Caco-2 (cell line): Measurements from ENCODE around the gene CYRIA. TPM values are rescaled to one million over a fixed set of nuclear protein-coding genes. Genes with fewer than 3 reads are reported as not detected.

Experiments
- BruUV-seq: library from RNA; stranded (reverse); fragments of 400-500 nt; replicated peaks from 2 replicates; lab custom pipeline; 2021; lab: Mats Ljungman, UMichigan
- CTCF ChIA-PET: fragments of 300-600 bp; sonication (Branson Sonifier 250); formaldehyde crosslinking; loops from one replicate; lab custom pipeline; 2022; ENCODE audit warnings: antibody characterized with exemption; lab: Charles Lee
- POLR2A ChIA-PET: fragments of 300-600 bp; sonication (Branson Sonifier 250); formaldehyde crosslinking; loops from one replicate; lab custom pipeline; 2022; ENCODE audit warnings: antibody characterized with exemption; lab: Charles Lee
- DNase-seq, 2 experiments: peaks; one replicate each; pipeline versions ENCODE4 v3.0.0 to v3.0.0-alpha.2; 2020 to 2022
- H3K27me3 ChIP-seq: replicated peaks from 2 replicates; pipeline ENCODE4 v1.6.0; 2011; ENCODE audit warnings: low read length; ENCODE audit not compliant: control insufficient read depth, insufficient read depth
- H3K36me3 ChIP-seq: 2 replicates; pipeline ENCODE4 v1.5.1; 2011; ENCODE audit warnings: low read length; ENCODE audit not compliant: control insufficient read depth, insufficient read depth
- H3K4me1 ChIP-seq: fragments of 250-450 bp; sonication (Bioruptor Pico); 2 replicates; pipeline ENCODE4 v1.5.1; 2020; ENCODE audit warnings: mild to moderate bottlenecking
- H3K4me3 ChIP-seq: 2 replicates; pipeline ENCODE4 v1.5.1; 2011; ENCODE audit warnings: low read depth, mild to moderate bottlenecking, control low read depth, low read length
- H3K9me3 ChIP-seq: fragments of 250-450 bp; sonication (Bioruptor Pico); 2 replicates; pipeline ENCODE4 v1.5.1; 2020; ENCODE audit warnings: mild to moderate bottlenecking, moderate library complexity
- H3K27ac Mint-ChIP-seq: one replicate; pipeline ENCODE4 v1.8.0; 2022; ENCODE audit warnings: mixed read lengths; ENCODE audit not compliant: unreplicated experiment
- H3K27me3 Mint-ChIP-seq: one replicate; pipeline ENCODE4 v1.8.0; 2022; ENCODE audit warnings: mixed read lengths; ENCODE audit not compliant: insufficient read depth, unreplicated experiment
- H3K36me3 Mint-ChIP-seq: one replicate; pipeline ENCODE4 v1.8.0; 2022; ENCODE audit warnings: mild to moderate bottlenecking, mixed read lengths; ENCODE audit not compliant: insufficient read depth, unreplicated experiment
- H3K4me1 Mint-ChIP-seq: one replicate; pipeline ENCODE4 v1.8.0; 2022; ENCODE audit warnings: low read depth, mixed read lengths; ENCODE audit not compliant: unreplicated experiment
- H3K4me3 Mint-ChIP-seq: one replicate; pipeline ENCODE4 v1.8.0; 2022; ENCODE audit warnings: mild to moderate bottlenecking, moderate library complexity, mixed read lengths; ENCODE audit not compliant: unreplicated experiment
- H3K9me3 Mint-ChIP-seq: one replicate; pipeline ENCODE4 v1.8.0; 2022; ENCODE audit warnings: mixed read lengths; ENCODE audit not compliant: unreplicated experiment
- intact Hi-C: fragments of 100-400 bp; cut with micrococcal nuclease; formaldehyde crosslinking; loops from one replicate; pipeline ENCODE4 v1.10.0; 2022; ENCODE audit not compliant: unreplicated experiment
- total RNA-seq: library from RNA; stranded (reverse); gene quantifications from 2 replicates; pipeline ENCODE4 v1.2.3, GENCODE V29; 2022
- TF ChIP-seq, protein P1 (sequence below), 2 experiments: fragments of 200-600 bp in 1 of 2; IDR thresholded peaks; 1 replicate in 1 of 2; 2 replicates in 1 of 2; pipeline versions ENCODE4 v1.5.1 to v1.8.0; 2011 to 2022; ENCODE audit warnings: antibody characterized with exemption in 1 of 2, control low read depth in 1 of 2, inconsistent platforms in 1 of 2, low read depth in 1 of 2, low read length in 1 of 2, mild to moderate bottlenecking in 1 of 2, moderate library complexity in 1 of 2; ENCODE audit not compliant: insufficient read depth in 1 of 2, severe bottlenecking in 1 of 2, unreplicated experiment in 1 of 2

Gene CYRIA
- total RNA-seq, 1 experiment from 2014 or later: 0.20 TPM

DNA sequence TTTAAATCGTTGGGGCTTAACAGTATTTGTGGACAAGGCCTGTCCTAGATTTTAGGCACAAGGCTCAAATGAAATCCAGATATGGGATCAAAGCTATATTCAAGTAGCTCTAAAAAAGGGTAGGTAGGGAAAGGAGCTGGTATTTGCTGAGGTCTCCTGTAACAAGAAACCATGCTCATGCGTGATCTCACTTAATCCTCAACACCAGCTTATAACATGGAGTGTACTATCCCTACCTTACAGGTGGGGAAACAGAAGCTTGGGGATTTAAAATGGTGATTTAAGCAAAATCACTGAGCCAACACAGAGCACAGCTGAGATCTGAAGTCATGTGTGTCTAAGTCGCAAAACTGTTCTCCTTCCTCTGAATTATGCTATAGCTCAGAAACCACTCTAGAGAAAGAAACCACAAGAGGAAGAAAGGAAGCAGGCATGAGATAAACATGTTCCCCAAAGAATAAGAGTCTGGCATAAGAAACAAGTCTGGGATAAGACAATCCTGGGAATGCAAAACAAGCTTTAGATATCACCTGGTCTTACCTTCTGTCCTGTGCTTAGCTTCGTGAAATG lies 43.1 kb downstream of the CYRIA start:
- H3K36me3 Mint-ChIP-seq: no peaks in the 10 kb centered on the region
- BruUV-seq: no TSS peak
- ChIA-PET POLR2A (no interaction called here), CTCF (interaction anchor here (1.8 kb wide), 1 partner anchor 9 kb away, joined by 6 read pairs; no protein-coding TSS in a partner anchor)
- intact Hi-C loops: no loop called here
- TF ChIP-seq, protein P1, sequence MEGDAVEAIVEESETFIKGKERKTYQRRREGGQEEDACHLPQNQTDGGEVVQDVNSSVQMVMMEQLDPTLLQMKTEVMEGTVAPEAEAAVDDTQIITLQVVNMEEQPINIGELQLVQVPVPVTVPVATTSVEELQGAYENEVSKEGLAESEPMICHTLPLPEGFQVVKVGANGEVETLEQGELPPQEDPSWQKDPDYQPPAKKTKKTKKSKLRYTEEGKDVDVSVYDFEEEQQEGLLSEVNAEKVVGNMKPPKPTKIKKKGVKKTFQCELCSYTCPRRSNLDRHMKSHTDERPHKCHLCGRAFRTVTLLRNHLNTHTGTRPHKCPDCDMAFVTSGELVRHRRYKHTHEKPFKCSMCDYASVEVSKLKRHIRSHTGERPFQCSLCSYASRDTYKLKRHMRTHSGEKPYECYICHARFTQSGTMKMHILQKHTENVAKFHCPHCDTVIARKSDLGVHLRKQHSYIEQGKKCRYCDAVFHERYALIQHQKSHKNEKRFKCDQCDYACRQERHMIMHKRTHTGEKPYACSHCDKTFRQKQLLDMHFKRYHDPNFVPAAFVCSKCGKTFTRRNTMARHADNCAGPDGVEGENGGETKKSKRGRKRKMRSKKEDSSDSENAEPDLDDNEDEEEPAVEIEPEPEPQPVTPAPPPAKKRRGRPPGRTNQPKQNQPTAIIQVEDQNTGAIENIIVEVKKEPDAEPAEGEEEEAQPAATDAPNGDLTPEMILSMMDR (IDR thresholded peaks at IDR 0.05; ENCODE audit: insufficient read depth in 1 of 2, low read depth in 1 of 2, low read length in 1 of 2, severe bottlenecking in 1 of 2, unreplicated experiment in 1 of 2): no peak
- H3K9me3 Mint-ChIP-seq: no peaks in the 10 kb centered on the region
- H3K4me3 Mint-ChIP-seq: no peak overlapping the region
- H3K27ac Mint-ChIP-seq: no peak overlapping the region
- peaks cover 19% of the 10 kb centered on the region for H3K27me3 Mint-ChIP-seq
- no peaks in the 10 kb centered on the region for H3K4me1 Mint-ChIP-seq
- no peaks in the 10 kb centered on the region for H3K9me3 ChIP-seq
- DNase-seq: no peak
- H3K36me3 ChIP-seq: no peaks in the 10 kb centered on the region
- H3K4me3 ChIP-seq: no peak overlapping the region
- no peaks in the 10 kb centered on the region for H3K4me1 ChIP-seq
- H3K27me3 ChIP-seq: no peaks in the 10 kb centered on the region

DNA sequence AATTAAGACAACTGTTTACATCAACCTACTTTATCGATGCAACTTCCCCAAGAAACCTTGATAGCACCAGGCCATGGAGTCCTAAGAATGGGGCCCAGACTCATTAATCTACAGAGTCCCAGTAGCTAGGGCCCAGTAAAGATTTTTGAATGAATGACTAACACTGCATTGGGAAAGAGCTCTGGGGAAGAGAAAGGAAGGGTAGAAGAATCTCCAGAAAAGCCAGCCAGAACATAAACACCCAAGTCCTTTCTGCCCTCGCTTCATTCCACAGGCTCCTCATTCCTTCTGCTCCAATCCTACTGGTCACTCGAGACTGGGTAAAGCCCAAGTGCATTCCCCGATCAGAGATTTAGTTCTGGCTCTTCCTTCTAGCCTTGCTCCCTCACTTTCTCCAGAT lies 44.3 kb downstream of the CYRIA start:
- CTCF ChIA-PET: interaction anchor here (0.7 kb wide), 1 partner anchor 136 kb away, joined by 3 read pairs; no protein-coding TSS in a partner anchor
- no peaks in the 10 kb centered on the region for H3K4me1 Mint-ChIP-seq
- no peaks in the 10 kb centered on the region for H3K4me1 ChIP-seq
- DNase-seq: no peak
- no peaks in the 10 kb centered on the region for H3K9me3 ChIP-seq
- POLR2A ChIA-PET: no interaction called here
- H3K4me3 Mint-ChIP-seq: no peak overlapping the region
- H3K27ac Mint-ChIP-seq: no peak overlapping the region
- H3K27me3 ChIP-seq: no peaks in the 10 kb centered on the region
- TF ChIP-seq, protein P1 (IDR thresholded peaks at IDR 0.05; ENCODE audit: insufficient read depth in 1 of 2, low read depth in 1 of 2, low read length in 1 of 2, severe bottlenecking in 1 of 2, unreplicated experiment in 1 of 2): no peak
- intact Hi-C loops: no loop called here
- no TSS peak for BruUV-seq
- H3K36me3 ChIP-seq: no peaks in the 10 kb centered on the region
- no peaks in the 10 kb centered on the region for H3K9me3 Mint-ChIP-seq
- H3K36me3 Mint-ChIP-seq: no peaks in the 10 kb centered on the region
- H3K27me3 Mint-ChIP-seq: peaks cover 11% of the 10 kb centered on the region
- no peak overlapping the region for H3K4me3 ChIP-seq

DNA sequence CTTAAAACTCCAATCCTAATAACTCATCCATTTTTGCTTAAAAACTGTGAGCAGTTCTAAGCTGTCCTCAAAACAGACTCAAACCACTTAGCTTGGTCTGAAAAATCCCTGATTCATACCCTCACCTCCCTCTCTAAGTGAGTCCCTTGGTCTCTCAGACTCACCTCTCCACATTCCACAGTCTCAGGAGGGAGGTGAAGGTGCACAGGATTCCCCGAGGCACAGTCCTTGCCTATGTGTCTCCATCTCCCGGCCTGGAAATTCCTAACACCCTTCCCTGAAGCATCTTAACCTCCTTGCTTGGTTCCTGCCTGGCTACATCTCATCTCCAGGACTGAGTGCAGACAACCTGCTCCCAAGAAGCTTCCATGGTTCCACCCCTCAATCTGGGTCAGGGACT lies 45.0 kb downstream of the CYRIA start:
- H3K36me3 Mint-ChIP-seq: no peaks in the 10 kb centered on the region
- peak in 1 of 2 experiments; percentile 52 for DNase-seq
- ChIA-PET POLR2A (no interaction called here), CTCF (no interaction called here)
- H3K4me1 Mint-ChIP-seq: no peaks in the 10 kb centered on the region
- no peaks in the 10 kb centered on the region for H3K36me3 ChIP-seq
- intact Hi-C loops: no loop called here
- H3K4me1 ChIP-seq: no peaks in the 10 kb centered on the region
- no peaks in the 10 kb centered on the region for H3K9me3 Mint-ChIP-seq
- H3K27ac Mint-ChIP-seq: no peak overlapping the region
- no peaks in the 10 kb centered on the region for H3K9me3 ChIP-seq
- no peaks in the 10 kb centered on the region for H3K27me3 ChIP-seq
- peaks cover 11% of the 10 kb centered on the region for H3K27me3 Mint-ChIP-seq
- H3K4me3 Mint-ChIP-seq: no peak overlapping the region
- no peak overlapping the region for H3K4me3 ChIP-seq
- TF ChIP-seq, protein P1 (IDR thresholded peaks at IDR 0.05; ENCODE audit: insufficient read depth in 1 of 2, low read depth in 1 of 2, low read length in 1 of 2, severe bottlenecking in 1 of 2, unreplicated experiment in 1 of 2): no peak
- BruUV-seq: no TSS peak
